ENCODE measurements around the gene GPHN. TPM values are rescaled to one million over a fixed set of nuclear protein-coding genes. Genes with fewer than 3 reads are reported as not detected.

GPHN gene
- total RNA-seq, 1 experiment from 2014 or later: 12.6 TPM

- DNase-seq (ENCODE audit: low read depth): peak; percentile 12
These were observed 92.5 kb downstream of the GPHN start for GRCh38 chr14:66600416-66600815.

- no peak for DNase-seq (ENCODE audit: low read depth)
These were observed 94.1 kb downstream of the GPHN start for GRCh38 chr14:66601932-66602578.

- no peak for DNase-seq (ENCODE audit: low read depth)
These were observed 96.0 kb downstream of the GPHN start for GRCh38 chr14:66603945-66604344.

GRCh38 chr14:66606826-66607225, 98.9 kb downstream of the GPHN start:
- no peak for DNase-seq (ENCODE audit: low read depth)

GRCh38 chr14:66610154-66610563, 102.2 kb downstream of the GPHN start:
- no peak for DNase-seq (ENCODE audit: low read depth)

- DNase-seq (ENCODE audit: low read depth): no peak
These were observed 105.4 kb downstream of the GPHN start for GRCh38 chr14:66613344-66613743.

GRCh38 chr14:66619952-66620351, 112.0 kb downstream of the GPHN start:
- DNase-seq (ENCODE audit: low read depth): no peak

- no peak for DNase-seq (ENCODE audit: low read depth)
These were observed 115.9 kb downstream of the GPHN start for GRCh38 chr14:66623838-66624237.

GRCh38 chr14:66624336-66624937, 116.5 kb downstream of the GPHN start:
- peak; percentile 49 for DNase-seq (ENCODE audit: low read depth)

GRCh38 chr14:66628636-66629035, 120.7 kb downstream of the GPHN start:
- DNase-seq (ENCODE audit: low read depth): no peak

GRCh38 chr14:66629499-66629898, 121.6 kb downstream of the GPHN start:
- no peak for DNase-seq (ENCODE audit: low read depth)

GRCh38 chr14:66634876-66635275, 126.9 kb downstream of the GPHN start:
- peak; percentile 28 for DNase-seq (ENCODE audit: low read depth)

- DNase-seq (ENCODE audit: low read depth): no peak
These were observed 127.5 kb downstream of the GPHN start for GRCh38 chr14:66635435-66635834.

GRCh38 chr14:66636240-66636639, 128.3 kb downstream of the GPHN start:
- DNase-seq (ENCODE audit: low read depth): no peak

GRCh38 chr14:66638689-66639088, 130.7 kb downstream of the GPHN start:
- DNase-seq (ENCODE audit: low read depth): peak; percentile 36

- DNase-seq (ENCODE audit: low read depth): no peak
These were observed 134.1 kb downstream of the GPHN start for GRCh38 chr14:66641861-66642635.

GRCh38 chr14:66643344-66643743, 135.4 kb downstream of the GPHN start:
- no peak for DNase-seq (ENCODE audit: low read depth)

- peak; percentile 43 for DNase-seq (ENCODE audit: low read depth)
These were observed 137.8 kb downstream of the GPHN start for GRCh38 chr14:66645716-66646115.

GRCh38 chr14:66649498-66649897, 141.6 kb downstream of the GPHN start:
- no peak for DNase-seq (ENCODE audit: low read depth)

GRCh38 chr14:66650491-66650911, 142.6 kb downstream of the GPHN start:
- DNase-seq (ENCODE audit: low read depth): peak; percentile 15

GRCh38 chr14:66651536-66652220, 143.7 kb downstream of the GPHN start:
- DNase-seq (ENCODE audit: low read depth): no peak

GRCh38 chr14:66652525-66653106, 144.7 kb downstream of the GPHN start:
- no peak for DNase-seq (ENCODE audit: low read depth)

Measured in M059J (cell line).